IMR-90 (cell line): ENCODE results near the gene SLC25A5. TPM values are rescaled to one million over a fixed set of nuclear protein-coding genes. Genes with fewer than 3 reads are reported as not detected.

Experiments
- ATAC-seq: fragments of 200-7000 bp; cut with Tn5 transposase; 2 replicates; pipeline ENCODE4 v1.9.1; 2020; ENCODE audit warnings: low read depth, mild to moderate bottlenecking, moderate library complexity
- BruUV-seq: library from RNA; stranded (reverse); fragments of 400-500 nt; replicated peaks from 2 replicates; lab custom pipeline; 2021; lab: Mats Ljungman, UMichigan
- CTCF ChIA-PET: fragments of 300-600 bp; formaldehyde crosslinking; extraction: SDS; loops from one replicate; lab custom pipeline; 2021; ENCODE audit warnings: antibody characterized with exemption; lab: Yijun Ruan, JAX
- POLR2A ChIA-PET: fragments of 300-600 bp; sonication (Branson Sonifier 250); formaldehyde crosslinking; loops from one replicate; lab custom pipeline; 2022; ENCODE audit warnings: antibody characterized with exemption; ENCODE audit not compliant: unreplicated experiment; lab: Charles Lee
- DNase-seq: peaks from one replicate; pipeline ENCODE4 v3.0.0; 2013
- H2AFZ ChIP-seq: replicated peaks from 2 replicates; pipeline ENCODE3; 2013; ENCODE audit warnings: low read length, mild to moderate bottlenecking; ENCODE audit not compliant: poor library complexity
- H2AK5ac ChIP-seq: 2 replicates; pipeline ENCODE4 v1.6.1; 2013; ENCODE audit warnings: low read depth, low read length, inconsistent platforms
- H2AK9ac ChIP-seq: replicated peaks from 2 replicates; pipeline ENCODE3; 2013; ENCODE audit warnings: mild to moderate bottlenecking, low read depth, low read length, moderate library complexity; ENCODE audit not compliant: poor library complexity
- H2BK120ac ChIP-seq: 2 replicates; pipeline ENCODE4 v1.6.1; 2013; ENCODE audit warnings: low read depth, low read length, inconsistent platforms
- H2BK15ac ChIP-seq: 3 replicates; pipeline ENCODE4 v1.6.1; 2013; ENCODE audit warnings: low read depth, low read length, inconsistent platforms
- H2BK20ac ChIP-seq: 2 replicates; pipeline ENCODE4 v1.6.1; 2013; ENCODE audit warnings: low read depth, mild to moderate bottlenecking, inconsistent platforms, low read length, moderate library complexity
- H2BK5ac ChIP-seq: 2 replicates; pipeline ENCODE4 v1.6.1; 2013; ENCODE audit warnings: mild to moderate bottlenecking, low read depth, low read length, inconsistent platforms; ENCODE audit not compliant: poor library complexity, severe bottlenecking
- H3K14ac ChIP-seq: replicated peaks from 2 replicates; pipeline ENCODE4 v1.6.1; 2013; ENCODE audit warnings: low read depth, low read length, inconsistent platforms
- H3K18ac ChIP-seq: 2 replicates; pipeline ENCODE4 v1.6.1; 2013; ENCODE audit warnings: low read depth, low read length, control low read depth
- H3K23ac ChIP-seq: 2 replicates; pipeline ENCODE4 v1.6.1; 2013; ENCODE audit warnings: low read depth, low read length, inconsistent platforms
- H3K27ac ChIP-seq: 2 replicates; pipeline ENCODE4 v1.5.1; 2013; ENCODE audit warnings: mild to moderate bottlenecking, control low read depth, low read length; ENCODE audit not compliant: insufficient read depth
- H3K27me3 ChIP-seq: 2 replicates; pipeline ENCODE4 v1.6.1; 2013; ENCODE audit warnings: low read length; ENCODE audit not compliant: control insufficient read depth, insufficient read depth
- H3K36me3 ChIP-seq: 2 replicates; pipeline ENCODE4 v1.6.1; 2013; ENCODE audit warnings: low read length, mixed read lengths; ENCODE audit not compliant: control insufficient read depth, insufficient read depth
- H3K4ac ChIP-seq: 2 replicates; pipeline ENCODE4 v1.6.1; 2013; ENCODE audit warnings: low read depth, low read length, inconsistent platforms
- H3K4me1 ChIP-seq: 2 replicates; pipeline ENCODE4 v1.6.1; 2013; ENCODE audit warnings: low read length, mixed read lengths; ENCODE audit not compliant: control insufficient read depth, insufficient read depth
- H3K4me2 ChIP-seq: 2 replicates; pipeline ENCODE4 v1.6.1; 2013; ENCODE audit warnings: low read depth, mild to moderate bottlenecking, control low read depth, low read length, moderate library complexity
- H3K4me3 ChIP-seq: 2 replicates; pipeline ENCODE4 v1.5.1; 2013; ENCODE audit warnings: low read depth, mild to moderate bottlenecking, control low read depth, low read length, moderate library complexity; ENCODE audit not compliant: insufficient read depth
- H3K56ac ChIP-seq: 2 replicates; pipeline ENCODE4 v1.6.1; 2013; ENCODE audit warnings: low read length, inconsistent platforms; ENCODE audit not compliant: insufficient read depth; ENCODE audit errors: extremely low read depth
- H3K79me1 ChIP-seq, 2 experiments: 2 replicates each; pipeline ENCODE4 v1.6.1; 2013; ENCODE audit warnings: low read length in 2 of 2, inconsistent platforms in 1 of 2, low read depth in 1 of 2
- H3K9ac ChIP-seq: 2 replicates; pipeline ENCODE4 v1.6.1; 2013; ENCODE audit warnings: low read depth, low read length, control low read depth
- H3K9me1 ChIP-seq: 2 replicates; pipeline ENCODE4 v1.6.1; 2013; ENCODE audit warnings: low read length, inconsistent platforms; ENCODE audit not compliant: insufficient read depth
- H3K9me3 ChIP-seq: 2 replicates; pipeline ENCODE4 v1.6.1; 2013; ENCODE audit warnings: low read length; ENCODE audit not compliant: control insufficient read depth, insufficient read depth
- H4K20me1 ChIP-seq: 2 replicates; pipeline ENCODE4 v1.6.1; 2013; ENCODE audit warnings: low read length, inconsistent platforms; ENCODE audit not compliant: insufficient read depth
- H4K5ac ChIP-seq: 2 replicates; pipeline ENCODE4 v1.6.1; 2013; ENCODE audit warnings: mild to moderate bottlenecking, low read depth, low read length, control low read depth
- H4K8ac ChIP-seq, 2 experiments: 2 replicates each; pipeline ENCODE4 v1.6.1; 2013; ENCODE audit warnings: low read depth in 2 of 2, low read length in 2 of 2, control low read depth in 1 of 2, inconsistent platforms in 1 of 2
- H4K91ac ChIP-seq: 2 replicates; pipeline ENCODE4 v1.6.1; 2013; ENCODE audit warnings: low read depth, low read length, inconsistent platforms; ENCODE audit not compliant: insufficient read depth
- BHLHE40 ChIP-seq: fragments of 150-350 bp; IDR thresholded peaks from 2 replicates; pipeline ENCODE4 v1.6.1; 2016; ENCODE audit warnings: mild to moderate bottlenecking, low read depth, low read length
- CHD1 ChIP-seq: IDR thresholded peaks from 2 replicates; pipeline ENCODE4 v1.6.1; 2012; ENCODE audit warnings: low read depth, low read length, improper control_type of control experiment
- FOS ChIP-seq: fragments of 150-350 bp; IDR thresholded peaks from 2 replicates; pipeline ENCODE4 v1.6.1; 2016; ENCODE audit warnings: low read depth, low read length
- MAFK ChIP-seq: IDR thresholded peaks from 2 replicates; pipeline ENCODE4 v1.6.1; 2012; ENCODE audit warnings: low read depth, low read length, improper control_type of control experiment
- MAZ ChIP-seq: IDR thresholded peaks from 2 replicates; pipeline ENCODE4 v1.6.1; 2012; ENCODE audit warnings: low read depth, mild to moderate bottlenecking, low read length, improper control_type of control experiment, moderate library complexity, borderline replicate concordance
- POLR2A ChIP-seq: IDR thresholded peaks from 2 replicates; pipeline ENCODE4 v1.6.1; 2012; ENCODE audit warnings: mild to moderate bottlenecking, low read depth, low read length
- RAD21 ChIP-seq: IDR thresholded peaks from 2 replicates; pipeline ENCODE4 v1.6.1; 2012; ENCODE audit warnings: low read length, improper control_type of control experiment
- SMC3 ChIP-seq: fragments of 150-350 bp; IDR thresholded peaks from 2 replicates; pipeline ENCODE4 v1.6.1; 2016; ENCODE audit warnings: low read depth, mild to moderate bottlenecking, antibody characterized with exemption, low read length, moderate library complexity
- WGBS, 2 experiments: methylation state at CpG; one replicate each; pipeline versions ENCODE4 v1.1.5 to v1.1.7; 2013; ENCODE audit warnings: missing lambda C conversion rate in 2 of 2; ENCODE audit not compliant: insufficient read length in 1 of 2; ENCODE audit errors: extremely low coverage in 2 of 2; 5-methylcytosine and 5-hydroxymethylcytosine counted together
- dilution Hi-C: fragments of 300-500 bp; cut with HindIII; formaldehyde crosslinking; loops from one replicate; pipeline ENCODE4 v1.14.3; 2018; ENCODE audit warnings: low sequenced_read_pairs; ENCODE audit not compliant: unreplicated experiment
- in situ Hi-C: fragments of 300-500 bp; cut with MboI; formaldehyde crosslinking; loops from 3 replicates; pipeline ENCODE4 v1.14.3; 2019; ENCODE audit warnings: low sequenced_read_pairs, inconsistent platforms, mixed read lengths
- intact Hi-C: fragments of 100-400 bp; cut with micrococcal nuclease; formaldehyde crosslinking; loops from 2 replicates; pipeline ENCODE4 v1.10.0; 2022
- polyA plus RNA-seq, 3 experiments: library from polyadenylated mRNA; depleted of rRNA; stranded (reverse); fragments of >200 nt; gene quantifications; 2 replicates each; pipeline ENCODE4 v1.2.3, GENCODE V29; 2012; ENCODE audit warnings: low replicate concordance in 1 of 3
- total RNA-seq: library from RNA; depleted of rRNA; stranded (reverse); fragments of >200 nt; gene quantifications from 2 replicates; pipeline ENCODE4 v1.2.3, GENCODE V29; 2012
- TF ChIP-seq, protein P1 (sequence below): conservative IDR thresholded peaks from 2 replicates; pipeline ENCODE4 v1.5.1; 2012; ENCODE audit warnings: mild to moderate bottlenecking, low read depth, low read length, improper control_type of control experiment

SLC25A5 gene
- total and polyA plus RNA-seq, 2 of the 4 experiments (the other 2 are of a cell fraction) = 216 to 337 TPM

DNA sequence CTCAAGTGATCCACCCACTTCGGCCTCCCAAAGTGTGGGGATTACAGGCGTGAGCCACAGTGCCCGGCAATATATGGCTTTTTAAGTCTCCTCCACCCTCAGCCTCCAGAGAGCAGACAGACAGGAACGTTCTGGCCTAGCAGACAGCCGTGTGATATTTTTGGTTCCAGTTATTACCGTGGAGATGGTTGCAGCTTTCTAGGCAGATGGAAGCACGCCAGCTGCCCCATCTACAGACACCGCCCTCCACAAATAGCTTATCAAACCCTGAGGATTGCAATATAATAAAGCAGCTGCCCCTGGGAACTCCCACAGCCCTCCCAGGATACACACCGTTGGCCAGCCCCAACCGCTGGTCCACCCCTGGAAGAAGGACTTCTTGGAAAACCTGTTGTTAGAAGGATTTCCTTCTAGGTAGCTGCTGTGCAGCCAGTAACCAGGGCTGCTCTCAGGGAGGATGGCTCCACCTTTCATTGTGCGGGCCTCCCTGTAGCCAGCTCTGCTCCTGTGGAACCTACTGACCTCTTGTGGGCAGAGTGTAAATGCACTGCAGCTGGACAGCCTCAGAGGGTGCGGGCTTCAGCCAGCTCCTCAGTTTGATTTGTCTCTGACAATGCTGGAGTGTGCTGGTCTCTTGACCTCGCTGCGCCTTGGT is 44.0 kb downstream of the SLC25A5 start:
- no peak overlapping the region for H3K9ac ChIP-seq
- H3K4ac ChIP-seq = no peak overlapping the region
- H2BK15ac ChIP-seq = no peak overlapping the region
- H3K36me3 ChIP-seq = no peaks in the 10 kb centered on the region
- no peak overlapping the region for H2BK120ac ChIP-seq
- H3K9me3 ChIP-seq = no peaks in the 10 kb centered on the region
- H4K20me1 ChIP-seq = no peaks in the 10 kb centered on the region
- H2BK20ac ChIP-seq = no peak overlapping the region
- H3K79me1 ChIP-seq = no peaks in the 10 kb centered on the region
- DNase-seq (peak; percentile 66), ATAC-seq (peak; percentile 98)
- no peak overlapping the region for H4K91ac ChIP-seq
- no peak overlapping the region for H3K14ac ChIP-seq
- no peak overlapping the region for H3K4me3 ChIP-seq
- TF ChIP-seq, protein P1, sequence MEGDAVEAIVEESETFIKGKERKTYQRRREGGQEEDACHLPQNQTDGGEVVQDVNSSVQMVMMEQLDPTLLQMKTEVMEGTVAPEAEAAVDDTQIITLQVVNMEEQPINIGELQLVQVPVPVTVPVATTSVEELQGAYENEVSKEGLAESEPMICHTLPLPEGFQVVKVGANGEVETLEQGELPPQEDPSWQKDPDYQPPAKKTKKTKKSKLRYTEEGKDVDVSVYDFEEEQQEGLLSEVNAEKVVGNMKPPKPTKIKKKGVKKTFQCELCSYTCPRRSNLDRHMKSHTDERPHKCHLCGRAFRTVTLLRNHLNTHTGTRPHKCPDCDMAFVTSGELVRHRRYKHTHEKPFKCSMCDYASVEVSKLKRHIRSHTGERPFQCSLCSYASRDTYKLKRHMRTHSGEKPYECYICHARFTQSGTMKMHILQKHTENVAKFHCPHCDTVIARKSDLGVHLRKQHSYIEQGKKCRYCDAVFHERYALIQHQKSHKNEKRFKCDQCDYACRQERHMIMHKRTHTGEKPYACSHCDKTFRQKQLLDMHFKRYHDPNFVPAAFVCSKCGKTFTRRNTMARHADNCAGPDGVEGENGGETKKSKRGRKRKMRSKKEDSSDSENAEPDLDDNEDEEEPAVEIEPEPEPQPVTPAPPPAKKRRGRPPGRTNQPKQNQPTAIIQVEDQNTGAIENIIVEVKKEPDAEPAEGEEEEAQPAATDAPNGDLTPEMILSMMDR = peak; percentile 80
- TF ChIP-seq POLR2A = no peak
- TF ChIP-seq FOS = no peak
- TF ChIP-seq BHLHE40 = no peak
- TF ChIP-seq MAFK = no peak
- TF ChIP-seq RAD21 = peak; percentile 89
- no peak for TF ChIP-seq MAZ
- TF ChIP-seq SMC3 = peak; percentile 76
- no peak for TF ChIP-seq CHD1
- intact Hi-C loops (loop anchor here (1.0 to 10.0 kb wide), 3 partner anchors 24 to 373 kb away; no protein-coding TSS in a partner anchor), in situ Hi-C loops (loop anchor here (25.0 kb wide), 1 partner anchor 225 kb away; no protein-coding TSS in a partner anchor), dilution Hi-C loops (no loop called here)
- H2AFZ ChIP-seq = peak overlapping the region; percentile 60
- BruUV-seq = no TSS peak
- H2BK5ac ChIP-seq = no peak overlapping the region
- H3K27ac ChIP-seq = no peak overlapping the region
- POLR2A ChIA-PET = no interaction called here
- H4K8ac ChIP-seq = no peak overlapping the region
- no peak overlapping the region for H4K5ac ChIP-seq
- no peak overlapping the region for H2AK9ac ChIP-seq
- H3K56ac ChIP-seq = no peak overlapping the region
- 40% methylated on average over 1 of the region's 14 CpGs; no CpG with 5 or more reads in 1 of the 2 experiments for WGBS, 2 experiments
- H3K4me1 ChIP-seq = no peaks in the 10 kb centered on the region
- H3K9me1 ChIP-seq = no peaks in the 10 kb centered on the region
- CTCF ChIA-PET = interaction anchor here (0.5 to 1.7 kb wide), 13 partner anchors 9 to 402 kb away, joined by 3 to 33 read pairs (median 5); no protein-coding TSS in a partner anchor
- H3K4me2 ChIP-seq = no peak overlapping the region
- H3K23ac ChIP-seq = no peak overlapping the region
- no peak overlapping the region for H3K18ac ChIP-seq
- no peaks in the 10 kb centered on the region for H3K27me3 ChIP-seq
- H2AK5ac ChIP-seq = no peak overlapping the region
